Activated CD8-positive, alpha-beta memory T cell treated with anti-CD3 and anti-CD28 coated beads for 4 hours (primary cell): ENCODE results near the gene WDR33.
"Not testable (repeated sequence)": the region's sequence is repeated elsewhere in the genome, so short reads cannot be mapped to it uniquely, and the experiment has no call there.

Experiments
- DNase-seq, 2 donors: peaks; one replicate each; pipeline ENCODE4 v3.0.0-alpha.2; 2020; ENCODE audit warnings: low read depth in 2 of 2

The WDR33 gene

DNA sequence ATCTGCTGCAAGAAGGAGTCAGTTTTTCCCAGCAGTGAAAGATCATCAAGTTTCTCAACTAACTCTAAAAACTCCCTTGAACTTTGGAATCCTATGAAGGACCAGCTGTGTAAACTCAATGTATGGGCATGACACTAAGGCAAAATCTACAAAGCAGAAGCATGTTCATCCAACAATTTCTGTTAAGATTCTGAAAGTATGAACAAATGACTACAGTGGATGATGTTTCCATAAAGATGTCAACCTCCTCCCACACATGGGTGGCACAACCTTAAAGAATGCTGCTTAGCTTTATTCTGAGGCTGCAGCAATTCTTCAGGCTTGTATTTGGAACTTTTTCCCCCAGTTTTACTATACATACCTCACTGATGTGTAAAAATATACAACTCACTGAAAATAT is 47.2 kb downstream of the WDR33 start:
- DNase-seq: no peak

DNA sequence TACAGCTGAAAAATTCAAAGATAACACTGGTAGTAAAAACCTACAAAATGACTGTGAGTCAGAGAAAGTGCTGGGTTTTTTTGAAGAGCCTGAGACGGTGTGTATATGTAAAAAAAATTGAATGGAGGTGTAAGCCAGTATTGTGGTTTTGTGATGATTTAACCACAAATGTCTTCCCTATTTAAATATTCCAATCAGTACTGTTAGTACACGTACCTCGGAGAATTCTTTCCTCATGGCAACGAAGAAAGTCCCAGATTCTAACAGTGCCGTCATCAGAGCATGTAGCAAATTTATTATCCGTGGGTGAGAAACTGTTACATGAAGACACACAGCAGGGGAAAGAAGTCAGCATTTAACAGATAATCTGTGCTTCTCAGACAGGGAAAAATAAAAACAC is 48.1 kb downstream of the WDR33 start:
- no peak for DNase-seq

DNA sequence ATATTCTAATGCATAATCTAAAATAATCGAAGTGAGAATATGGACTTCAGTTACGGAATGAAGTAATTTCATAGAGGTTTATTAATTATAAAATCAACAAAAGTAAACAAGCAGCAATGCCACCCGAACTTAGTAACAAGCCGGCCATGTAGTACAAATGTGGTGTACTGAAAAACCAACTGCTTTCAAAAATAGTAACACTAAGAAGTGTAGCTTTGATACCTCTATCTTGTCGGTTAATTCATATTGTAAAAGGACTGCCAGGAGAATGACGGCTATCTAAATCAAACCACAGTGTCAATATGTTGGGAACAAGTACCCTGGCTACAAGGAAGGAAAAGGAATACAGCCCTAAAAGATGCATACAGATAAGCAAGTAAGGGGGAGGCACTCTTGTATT is 48.5 kb downstream of the WDR33 start:
- no peak for DNase-seq

DNA sequence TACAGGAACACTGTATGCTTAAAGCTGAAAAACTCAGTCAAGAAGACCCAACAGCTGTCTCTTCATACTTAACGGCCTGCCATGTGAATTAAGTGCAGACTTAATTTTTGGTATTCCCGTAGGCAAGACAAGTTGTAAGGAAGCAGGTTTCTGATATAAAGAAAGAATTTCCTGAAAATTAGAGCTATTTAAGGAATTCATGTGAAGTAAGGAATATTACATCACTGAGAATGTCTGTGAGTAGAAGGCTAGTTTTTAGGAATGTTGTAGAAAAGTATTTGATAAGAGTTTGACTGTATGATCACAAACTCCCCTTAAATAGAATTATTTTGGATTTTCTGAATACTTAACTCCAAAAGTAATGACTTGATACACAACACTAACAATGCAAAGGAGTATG is 51.0 kb downstream of the WDR33 start:
- no peak for DNase-seq

DNA sequence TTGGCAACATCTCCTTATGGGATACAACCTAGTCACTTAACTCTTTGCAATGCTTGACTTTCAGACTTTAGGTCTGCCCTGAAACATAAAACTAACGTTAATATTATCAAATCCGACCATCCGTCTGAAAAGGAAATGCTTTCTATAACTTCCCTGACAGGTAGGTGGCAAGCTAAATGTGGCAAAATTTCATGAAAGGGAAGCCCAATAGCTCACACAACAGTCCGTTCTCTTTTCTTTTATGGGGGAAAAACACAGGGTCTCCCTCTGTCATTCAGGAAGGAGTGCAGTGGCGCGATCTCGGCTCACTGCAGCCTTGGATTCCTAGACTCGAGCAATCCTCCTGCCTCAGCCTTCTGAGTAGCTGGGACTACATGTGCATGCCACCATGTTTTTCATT is 56.8 kb downstream of the WDR33 start:
- DNase-seq: no peak

DNA sequence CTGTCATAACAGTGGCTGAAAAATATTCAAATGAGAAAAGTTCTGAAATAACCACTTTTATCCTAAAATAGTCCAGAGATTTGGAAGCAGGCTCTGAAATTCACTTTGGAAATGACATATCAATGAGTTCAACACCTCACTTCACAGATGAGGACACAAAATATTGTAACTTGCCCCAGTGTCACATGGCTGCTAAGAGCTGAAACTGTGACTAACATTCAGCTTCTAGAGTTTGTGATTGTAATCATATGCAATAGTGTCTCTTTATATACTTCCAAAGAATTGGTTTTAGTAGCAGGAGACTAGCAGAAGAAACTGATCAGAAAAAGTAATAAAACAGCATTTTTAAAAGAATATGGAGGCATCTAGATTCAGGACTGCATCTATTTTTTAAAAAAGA is 57.6 kb downstream of the WDR33 start:
- DNase-seq: no peak

DNA sequence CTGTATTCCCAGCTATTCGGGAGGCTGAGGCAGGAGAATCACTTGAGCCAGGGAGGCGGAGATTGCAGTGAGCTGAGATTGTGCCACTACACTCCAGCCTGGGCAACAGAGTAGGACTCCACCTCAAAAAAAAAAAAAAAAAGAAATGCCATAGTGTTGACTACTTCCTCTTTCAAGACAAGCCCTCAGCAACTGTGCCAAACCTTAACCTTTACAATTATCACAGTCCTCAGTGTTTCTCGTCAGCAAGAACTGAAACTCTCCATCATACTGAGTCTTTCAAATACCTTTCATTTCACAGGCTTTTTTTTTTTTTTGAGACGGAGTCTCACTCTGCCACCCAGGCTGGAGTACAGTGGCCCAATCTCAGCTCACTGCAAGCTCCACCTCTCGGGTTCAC is 61.4 kb downstream of the WDR33 start:
- DNase-seq: not testable (repeated sequence)

DNA sequence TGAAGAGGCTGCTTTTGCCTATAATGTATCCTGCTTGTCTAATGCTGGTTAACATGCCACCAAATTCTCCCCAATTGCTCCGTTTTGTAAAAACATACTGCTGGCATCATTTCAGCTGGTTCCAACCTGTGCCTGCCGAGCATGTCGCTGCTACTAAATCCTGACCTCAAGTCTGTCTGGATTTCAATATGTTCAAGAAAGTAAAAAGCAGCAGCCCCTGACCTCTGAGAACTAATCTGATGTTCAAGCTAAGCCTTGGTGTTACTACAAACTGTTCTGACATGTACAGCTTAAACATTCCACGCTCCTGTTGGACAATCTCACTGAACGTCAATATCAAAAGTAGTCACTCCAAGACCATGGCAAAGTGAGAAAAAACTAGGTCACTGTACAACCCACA is 63.4 kb downstream of the WDR33 start:
- no peak for DNase-seq

DNA sequence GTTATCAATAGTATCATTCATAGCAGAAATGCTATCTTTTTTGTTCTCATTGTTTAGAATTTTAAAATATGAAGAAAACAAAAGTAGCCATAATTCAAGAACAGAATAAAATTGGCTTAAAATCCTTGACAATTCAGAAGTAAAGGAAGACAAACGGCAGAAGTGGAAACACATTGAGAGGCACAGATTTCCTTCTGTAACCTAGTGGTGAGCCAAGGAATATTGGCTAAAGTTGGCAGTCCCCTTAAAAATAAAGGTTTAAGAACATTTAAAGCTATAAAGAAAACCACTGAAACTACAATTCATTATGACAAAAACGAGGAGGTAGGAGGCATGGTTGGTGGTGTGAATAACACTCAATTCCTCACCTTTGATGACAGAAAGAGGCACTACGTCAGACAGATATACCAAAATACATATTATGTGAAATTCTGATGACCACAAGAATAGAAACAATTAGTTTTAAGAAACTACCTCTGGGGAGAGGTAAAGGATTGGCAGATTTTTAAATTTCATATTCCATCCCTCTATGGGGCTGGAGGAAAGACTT is 67.4 kb downstream of the WDR33 start:
- no peak for DNase-seq

DNA sequence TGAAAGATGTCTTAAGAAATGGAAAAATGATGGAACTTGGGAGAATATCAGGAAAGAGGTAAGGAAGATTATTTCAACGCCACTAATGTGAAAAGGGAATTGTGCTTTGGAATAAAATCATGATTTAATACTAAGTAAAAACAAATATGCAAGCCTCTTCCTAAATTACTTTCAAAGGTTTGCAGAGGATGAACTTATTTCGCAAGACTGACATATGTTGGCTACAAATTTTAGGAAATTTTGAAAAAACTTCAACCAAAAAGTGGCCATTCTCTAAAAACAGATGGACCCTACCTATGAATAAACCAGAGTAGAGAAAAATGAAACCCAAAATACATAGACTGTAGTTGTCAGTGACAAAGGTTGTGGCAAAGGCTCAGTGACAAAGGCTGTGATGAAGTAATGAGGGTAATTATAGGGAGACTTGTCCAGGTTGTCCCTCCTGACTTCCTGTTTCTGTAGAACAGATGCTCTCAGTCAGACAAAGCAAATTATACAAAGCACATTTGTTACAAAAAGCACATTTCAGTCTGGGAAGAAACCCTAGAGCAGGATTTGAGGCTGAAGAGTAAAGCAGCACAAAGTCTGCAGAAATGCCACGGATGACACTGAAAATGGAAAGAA is 70.2 kb downstream of the WDR33 start:
- DNase-seq: no peak

DNA sequence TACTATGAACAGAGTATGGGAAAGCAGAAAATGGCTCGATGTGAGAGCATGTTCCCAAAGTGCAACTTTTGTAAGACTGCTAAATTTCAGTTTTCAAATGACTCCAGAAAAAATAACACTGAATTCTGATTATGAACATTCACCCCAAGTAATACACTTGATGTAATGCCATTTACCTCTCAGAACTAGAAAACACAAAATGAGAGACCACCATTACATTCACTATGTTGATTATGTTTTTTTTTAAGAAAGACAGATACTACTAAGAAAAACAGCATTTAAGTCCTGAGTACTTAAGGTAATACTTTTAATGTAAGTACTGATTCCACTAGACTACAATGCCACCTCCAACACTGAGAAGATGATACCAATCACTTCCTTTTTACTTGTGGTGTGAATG is 71.2 kb downstream of the WDR33 start:
- DNase-seq: no peak

DNA sequence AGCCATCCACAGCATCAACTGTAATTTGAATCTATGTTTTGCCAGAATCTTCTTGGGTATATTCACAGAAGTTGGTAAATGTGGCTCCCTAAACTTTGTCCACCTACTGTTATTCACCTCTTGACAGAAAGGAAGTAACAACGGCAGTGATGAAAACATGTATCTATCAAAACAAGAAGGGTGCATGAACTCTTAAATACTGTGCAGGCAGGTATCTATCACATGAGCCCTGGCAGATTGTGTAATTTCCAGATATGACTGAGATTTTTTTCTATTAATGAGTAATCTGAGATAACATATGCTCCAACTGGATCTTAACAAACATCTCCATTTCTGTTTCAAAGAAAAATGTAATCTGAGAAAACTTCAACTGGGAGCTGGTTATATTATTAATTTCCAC is 73.1 kb downstream of the WDR33 start:
- no peak for DNase-seq

DNA sequence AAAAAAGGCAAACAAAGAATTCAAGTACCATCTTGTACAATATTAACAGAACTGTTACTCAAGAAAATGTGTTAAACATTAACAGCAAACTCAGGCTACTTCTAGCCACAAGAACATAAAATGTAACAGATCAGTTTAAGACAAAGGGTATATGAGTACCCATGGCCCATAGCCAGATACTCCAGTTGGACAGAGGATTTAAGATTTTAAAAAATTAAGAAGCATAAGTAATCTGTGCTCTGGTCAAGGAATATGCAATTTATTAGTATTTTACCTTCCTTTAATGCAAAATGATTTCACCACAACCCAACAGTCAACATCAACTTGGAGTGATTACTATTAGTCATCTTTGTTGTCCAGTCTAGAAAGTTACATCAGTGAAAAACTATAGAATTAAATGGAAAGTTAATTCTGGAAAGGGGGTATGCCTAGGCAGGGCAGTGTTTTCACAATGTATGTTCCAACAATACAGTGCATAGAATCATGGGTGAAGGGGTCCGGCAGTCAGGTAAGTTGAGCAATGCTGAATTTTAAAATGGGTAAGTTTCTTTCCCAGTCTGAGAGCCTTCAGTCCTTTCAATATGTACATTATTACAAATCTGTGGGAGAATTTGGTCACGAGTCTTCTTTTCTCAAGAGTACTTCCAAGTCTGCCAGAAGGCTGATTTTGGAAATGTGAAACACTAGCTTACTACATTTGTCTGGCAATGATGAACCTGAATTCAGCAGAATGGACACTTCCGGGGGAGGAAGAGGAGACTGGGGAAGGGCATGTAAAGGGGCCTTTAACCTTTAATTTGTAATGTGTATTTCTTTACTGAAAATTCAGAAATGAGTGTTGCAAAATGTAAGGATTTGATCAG is 75.2 kb downstream of the WDR33 start:
- DNase-seq: no peak

DNA sequence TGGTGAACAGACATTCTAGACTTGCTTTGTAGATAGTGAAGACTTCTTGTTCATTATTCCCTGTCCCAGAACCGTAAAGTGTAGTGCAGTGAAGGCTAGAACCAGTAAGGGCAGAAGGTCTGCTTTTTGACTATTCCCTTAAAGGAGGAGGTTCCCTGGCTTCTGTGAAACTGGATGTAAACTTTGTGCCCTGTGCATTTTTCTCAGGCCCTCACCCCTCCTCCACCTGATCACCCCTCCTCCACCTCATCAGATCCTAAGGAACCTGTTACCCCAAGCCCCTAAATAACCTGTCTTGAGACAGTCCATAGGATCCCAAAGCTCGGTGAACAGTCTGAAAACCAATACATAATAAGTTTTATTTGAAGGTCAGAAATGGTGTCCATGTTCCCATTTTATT is 75.9 kb downstream of the WDR33 start:
- DNase-seq: no peak

DNA sequence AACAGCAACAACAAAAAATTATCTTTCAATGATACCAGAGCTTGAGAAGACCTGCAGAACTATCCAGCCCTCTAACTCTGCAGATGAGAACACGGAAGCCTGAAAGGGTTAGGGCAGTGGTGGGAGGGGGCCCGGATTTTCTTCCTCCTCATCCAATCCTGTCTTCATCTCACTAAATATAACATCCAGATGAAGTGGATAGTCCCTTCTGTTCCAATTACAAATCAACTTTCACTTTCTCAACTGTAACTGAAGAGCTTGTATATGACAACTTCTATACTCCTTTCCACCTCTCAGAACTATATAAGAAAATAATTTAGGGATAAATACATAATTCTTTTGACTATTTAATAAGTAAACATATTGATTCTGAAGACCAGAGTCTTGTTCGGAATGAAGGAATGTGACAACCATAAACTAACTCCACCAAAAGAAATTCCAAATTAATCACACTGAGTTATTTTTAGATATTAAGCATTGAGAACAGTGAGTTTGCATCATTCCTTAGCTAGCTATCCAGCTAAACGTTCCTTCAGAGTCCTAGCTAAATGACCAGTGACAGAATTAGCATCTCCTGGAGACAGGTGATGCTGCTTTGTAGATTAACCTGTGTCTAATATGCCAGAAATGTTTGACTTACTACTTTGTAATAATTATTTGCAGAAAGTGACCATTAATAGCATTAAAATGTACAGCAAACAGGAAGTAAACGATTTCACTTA is 77.0 kb downstream of the WDR33 start:
- DNase-seq: no peak

DNA sequence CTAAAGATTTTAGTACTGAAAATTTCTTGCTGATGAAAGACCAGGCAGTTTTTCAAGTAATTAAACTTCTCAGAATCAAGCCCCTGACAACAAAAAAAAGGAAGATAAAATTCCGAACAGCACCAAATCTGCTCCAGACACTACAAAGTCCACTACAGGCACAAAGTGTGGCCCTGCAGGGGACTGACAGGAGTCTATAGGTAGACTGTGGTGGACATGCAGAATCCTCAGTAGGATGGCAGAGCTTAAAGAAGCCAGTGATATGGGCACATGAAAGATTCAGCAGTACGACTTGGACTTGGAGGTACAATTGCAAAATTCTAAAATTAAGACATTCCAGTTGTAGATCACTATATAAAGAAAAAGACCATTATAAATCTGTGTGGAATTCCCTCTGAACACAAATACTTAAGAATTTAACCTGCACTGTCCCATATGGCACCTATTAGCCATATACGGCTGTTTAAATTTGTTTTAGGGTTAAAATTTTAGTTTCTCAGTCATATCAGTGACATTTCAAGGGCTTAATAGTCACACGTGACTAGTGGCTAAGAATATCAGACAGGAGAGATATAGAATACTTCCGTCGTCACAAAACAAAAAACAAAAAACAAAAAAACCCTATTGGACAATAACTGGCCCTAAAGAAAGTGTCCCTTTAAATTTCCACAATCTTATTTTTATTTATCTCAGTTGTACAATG is 77.7 kb downstream of the WDR33 start:
- DNase-seq: no peak

DNA sequence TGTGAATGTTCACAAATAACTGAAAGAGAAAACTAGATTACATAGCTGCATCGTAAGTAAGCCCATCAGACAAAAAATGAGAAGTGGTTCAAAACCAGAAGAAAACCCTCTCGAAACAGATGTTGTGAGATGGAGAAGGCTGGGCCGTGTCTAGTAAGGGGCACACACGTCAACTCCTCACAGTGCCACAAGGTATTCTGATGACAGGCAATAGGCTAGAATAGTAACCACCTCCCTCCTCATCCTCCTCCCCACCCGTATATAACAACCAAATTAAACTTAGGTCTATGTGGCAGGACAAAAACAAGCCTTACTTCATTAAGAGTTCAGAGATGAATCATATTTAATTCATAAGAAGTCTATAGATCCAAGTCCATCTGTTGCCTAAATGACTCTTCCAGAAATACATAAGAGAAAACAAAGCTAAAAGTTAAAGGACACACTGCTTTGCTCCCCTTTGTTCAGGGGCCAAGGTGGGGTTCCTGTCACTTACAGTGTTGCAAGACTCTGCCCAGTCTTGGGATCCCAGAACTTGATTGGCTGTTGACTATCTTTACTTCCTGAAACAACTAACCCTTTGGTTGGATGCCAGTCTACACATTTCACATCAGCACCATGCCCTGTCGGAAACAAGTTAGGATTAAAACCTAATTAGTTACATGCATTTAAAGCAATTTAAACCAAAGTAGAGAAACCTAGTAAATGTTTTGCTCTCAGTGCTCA is 84.7 kb downstream of the WDR33 start:
- DNase-seq: no peak

DNA sequence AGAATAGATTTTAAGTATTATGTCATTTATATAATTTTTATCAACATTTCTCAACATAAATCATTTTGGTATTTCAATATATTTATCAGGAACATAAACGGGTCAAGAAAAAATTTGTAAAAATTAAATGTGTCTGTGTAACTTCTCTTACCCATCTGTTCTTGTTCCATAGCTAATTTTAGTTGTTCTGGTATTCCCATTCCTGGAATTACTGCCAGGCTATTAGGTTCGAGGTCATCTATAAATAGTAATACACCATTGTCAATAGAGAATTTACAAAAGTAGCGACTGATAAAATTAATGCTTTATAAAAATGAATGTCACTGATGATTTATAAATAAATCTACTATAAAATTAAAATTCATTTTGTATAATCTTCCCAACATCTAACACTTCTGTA is 88.2 kb downstream of the WDR33 start:
- DNase-seq: no peak

DNA sequence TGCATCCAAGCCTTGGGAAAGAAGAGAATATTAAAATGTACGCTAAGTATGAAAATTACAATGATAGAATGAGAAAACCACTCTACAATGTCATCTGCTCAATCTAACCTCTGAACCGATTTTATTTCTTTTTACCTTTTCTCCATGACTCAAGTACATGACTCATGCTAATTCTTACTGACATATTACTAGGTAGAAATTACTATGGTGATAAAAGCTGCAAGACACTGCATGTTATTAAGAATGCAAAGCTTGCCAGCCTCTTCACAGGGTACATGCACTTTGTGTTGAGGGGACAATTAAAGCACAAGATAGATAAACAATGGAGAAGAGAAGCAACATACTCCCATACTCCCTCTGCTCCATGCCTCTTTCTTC is 89.0 kb downstream of the WDR33 start:
- DNase-seq: no peak

DNA sequence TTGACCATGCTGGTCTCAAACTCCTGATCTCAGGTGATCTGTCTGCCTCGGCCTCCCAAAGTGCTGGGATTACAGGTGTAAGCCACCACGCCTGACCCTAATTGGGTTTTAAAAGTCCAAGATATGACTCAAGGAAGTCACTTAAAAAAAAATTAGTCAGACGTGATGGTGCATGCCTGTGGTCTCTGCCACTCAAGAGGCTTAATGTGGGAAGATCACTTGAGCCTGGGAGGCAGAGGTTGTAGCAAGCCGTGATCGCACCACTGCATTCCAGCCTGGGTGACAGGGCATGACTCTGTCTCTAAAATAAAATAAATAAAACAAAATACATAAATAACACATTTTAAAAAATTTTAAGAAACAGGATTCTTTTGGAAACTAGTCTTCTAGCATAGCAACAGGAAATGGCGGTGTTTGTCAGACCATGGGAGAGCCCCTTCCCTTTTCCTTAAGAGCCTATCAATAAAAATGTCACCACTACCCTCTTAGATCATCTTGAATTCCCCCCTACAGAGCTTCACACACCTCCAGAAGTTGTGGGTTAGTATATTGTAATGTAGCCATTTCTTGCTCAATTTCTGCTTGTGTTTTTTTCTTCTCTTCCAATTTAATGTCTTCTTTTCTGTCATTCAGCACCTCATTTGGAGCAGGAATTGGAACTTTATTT is 89.5 kb downstream of the WDR33 start:
- no peak for DNase-seq
